A673 (cell line): ENCODE results near the gene PDPN. TPM values are rescaled to one million over a fixed set of nuclear protein-coding genes. Genes with fewer than 3 reads are reported as not detected.
A peak's percentile ranks its signal among the peaks of the same experiment; 100 is the strongest.

Source experiments
- BruUV-seq: library from RNA; stranded (reverse); fragments of 400-500 nt; replicated peaks from 2 replicates; lab custom pipeline; 2021; lab: Mats Ljungman, UMichigan
- CTCF ChIA-PET: fragments of 300-600 bp; sonication (Branson Sonifier 250); formaldehyde crosslinking; loops from one replicate; lab custom pipeline; 2022; ENCODE audit warnings: antibody characterized with exemption; lab: Charles Lee
- POLR2A ChIA-PET: fragments of 300-600 bp; sonication (Branson Sonifier 250); formaldehyde crosslinking; loops from one replicate; lab custom pipeline; 2022; ENCODE audit warnings: antibody characterized with exemption; ENCODE audit not compliant: low non-redundant PET; lab: Charles Lee
- DNase-seq: peaks from one replicate; pipeline ENCODE4 v3.0.0-alpha.2; 2015; ENCODE audit warnings: low spot score
- H3K27ac ChIP-seq: fragments of 200-600 bp; sonication (generic); 2 replicates; pipeline ENCODE4 v1.5.1; 2016; ENCODE audit warnings: mixed run types, low read depth, mild to moderate bottlenecking, mixed read lengths, antibody characterized with exemption, low read length; ENCODE audit not compliant: poor library complexity, severe bottlenecking
- H3K27me3 ChIP-seq: fragments of 200-600 bp; sonication (generic); replicated peaks from 2 replicates; pipeline ENCODE4 v1.6.1; 2017; ENCODE audit warnings: mixed run types, low read depth, mild to moderate bottlenecking, mixed read lengths, antibody characterized with exemption, low read length; ENCODE audit not compliant: insufficient read depth, poor library complexity
- H3K36me3 ChIP-seq: fragments of 200-600 bp; sonication (generic); 2 replicates; pipeline ENCODE4 v1.6.1; 2016; ENCODE audit warnings: mixed run types, mild to moderate bottlenecking, mixed read lengths, antibody characterized with exemption, low read length; ENCODE audit not compliant: insufficient read depth, poor library complexity, severe bottlenecking
- H3K4me1 ChIP-seq: fragments of 200-600 bp; sonication (generic); 2 replicates; pipeline ENCODE4 v1.6.1; 2017; ENCODE audit warnings: mixed run types, mild to moderate bottlenecking, mixed read lengths, antibody characterized with exemption, low read length; ENCODE audit not compliant: insufficient read depth, poor library complexity, severe bottlenecking
- H3K4me3 ChIP-seq: fragments of 200-600 bp; sonication (generic); 2 replicates; pipeline ENCODE4 v1.5.1; 2016; ENCODE audit warnings: low read depth, mixed run types, mild to moderate bottlenecking, mixed read lengths, low read length; ENCODE audit not compliant: poor library complexity, severe bottlenecking
- H3K9me3 ChIP-seq: fragments of 200-600 bp; sonication (generic); 2 replicates; pipeline ENCODE4 v1.6.1; 2016; ENCODE audit warnings: mixed run types, low read depth, mild to moderate bottlenecking, mixed read lengths, antibody characterized with exemption, low read length; ENCODE audit not compliant: poor library complexity, severe bottlenecking
- CTCF ChIP-seq: fragments of 300-800, 200-600 bp; sonication (generic); conservative IDR thresholded peaks from 2 replicates; pipeline ENCODE4 v1.5.1; 2017; ENCODE audit warnings: low read depth, mild to moderate bottlenecking, antibody characterized with exemption, low read length, moderate library complexity, mixed read lengths
- EZH2 ChIP-seq: fragments of 200-600 bp; sonication (generic); IDR thresholded peaks from 2 replicates; pipeline ENCODE4 v1.6.1; 2017; ENCODE audit warnings: borderline replicate concordance, low read depth, mild to moderate bottlenecking, mixed read lengths, antibody characterized with exemption, low read length; ENCODE audit not compliant: poor library complexity, severe bottlenecking
- intact Hi-C: fragments of 100-400 bp; cut with micrococcal nuclease; formaldehyde crosslinking; loops from one replicate; pipeline ENCODE4 v1.10.0; 2022; ENCODE audit not compliant: unreplicated experiment
- total RNA-seq: library from RNA; stranded (reverse); gene quantifications from 2 replicates; pipeline ENCODE4 v1.2.3, GENCODE V29; 2021

The PDPN gene
- total RNA-seq, 1 experiment from 2014 or later: 30.2 TPM

DNA sequence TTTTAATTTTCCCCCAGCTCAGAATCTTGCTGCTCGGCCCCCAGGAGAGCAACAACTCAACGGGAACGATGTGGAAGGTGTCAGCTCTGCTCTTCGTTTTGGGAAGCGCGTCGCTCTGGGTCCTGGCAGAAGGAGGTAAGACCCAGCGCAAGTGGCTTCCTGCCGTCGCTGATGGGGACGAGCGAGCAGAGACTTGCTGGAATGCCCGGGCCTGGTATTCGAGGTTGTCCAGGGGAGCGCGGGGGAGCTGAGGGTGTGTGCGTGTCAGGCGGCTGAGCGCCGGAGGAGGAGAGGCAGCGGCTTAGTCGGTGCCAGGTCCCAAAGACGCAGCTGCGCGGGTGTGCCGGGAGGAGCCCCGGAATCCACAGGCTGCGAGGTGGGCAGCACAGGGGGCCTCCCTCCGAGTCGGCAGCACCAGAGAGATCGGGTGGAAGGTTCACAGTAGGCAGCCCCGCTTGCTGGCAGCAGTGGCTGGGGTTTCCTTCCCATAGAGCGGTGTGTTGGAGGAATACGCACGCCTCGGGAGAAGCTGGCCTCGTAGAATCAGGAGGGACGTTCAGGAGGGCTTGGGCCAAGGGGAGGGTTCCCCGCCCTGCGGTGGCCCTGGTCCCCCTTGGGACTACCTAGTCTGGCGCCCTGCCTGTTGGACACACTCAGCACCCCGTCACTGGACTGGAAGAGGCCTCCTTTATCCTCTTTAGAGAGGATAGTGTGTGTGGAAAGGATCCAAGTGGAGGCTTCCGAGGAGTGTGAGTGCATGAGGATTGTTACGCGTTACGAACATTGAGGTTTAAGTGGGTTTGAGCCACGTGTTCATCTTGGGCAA, 547 bp downstream of the PDPN start:
- peaks cover 24% of the 10 kb centered on the region for H3K4me1 ChIP-seq

GRCh38 chr1:13584876-13585611, 1.4 kb downstream of the PDPN start:
- POLR2A ChIA-PET: no interaction called here
- peak overlapping the region; percentile 54 for H3K4me3 ChIP-seq
- no peaks in the 10 kb centered on the region for H3K9me3 ChIP-seq
- H3K4me1 ChIP-seq: peaks cover 24% of the 10 kb centered on the region
- intact Hi-C loops: no loop called here
- CTCF ChIA-PET: no interaction called here
- peak overlapping the region; percentile 43 for H3K27ac ChIP-seq
- TF ChIP-seq CTCF (no peak), EZH2 (no peak)
- H3K36me3 ChIP-seq: no peaks in the 10 kb centered on the region
- peaks cover 5% of the 10 kb centered on the region for H3K27me3 ChIP-seq
- no peak for DNase-seq
- no TSS peak for BruUV-seq

More for the DNA sequence above, 547 bp downstream of the PDPN start:
- intact Hi-C loops: no loop called here
- TF ChIP-seq EZH2 (no peak), CTCF (no peak)
- ChIA-PET POLR2A (no interaction called here), CTCF (no interaction called here)
- no peaks in the 10 kb centered on the region for H3K36me3 ChIP-seq
- peaks cover 5% of the 10 kb centered on the region for H3K27me3 ChIP-seq
- peak; percentile 50 for DNase-seq
- H3K9me3 ChIP-seq: no peaks in the 10 kb centered on the region
- peak overlapping the region; percentile 53 for H3K27ac ChIP-seq
- BruUV-seq: no TSS peak
- peak overlapping the region; percentile 54 for H3K4me3 ChIP-seq

DNA sequence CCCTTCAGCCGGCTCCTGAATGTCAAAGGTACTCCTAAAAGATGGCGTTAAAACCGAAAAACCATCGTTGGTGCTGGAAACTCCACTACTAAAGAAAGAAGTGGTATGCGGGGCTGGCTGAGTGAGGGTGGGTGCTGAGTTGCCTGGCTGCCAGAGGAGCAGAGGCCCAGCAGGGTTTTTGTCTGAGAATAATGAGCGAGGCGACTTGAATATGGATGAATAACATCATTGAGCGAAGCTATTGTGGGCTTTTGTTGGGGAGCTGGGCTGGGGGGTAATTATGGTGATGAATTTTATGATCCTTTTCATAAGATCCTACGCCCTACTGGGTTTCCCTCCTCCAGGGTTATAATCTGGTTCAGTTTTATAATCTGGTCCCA, 2.0 kb downstream of the PDPN start:
- H3K4me1 ChIP-seq: peaks cover 24% of the 10 kb centered on the region
- H3K27me3 ChIP-seq: peaks cover 5% of the 10 kb centered on the region
- peak overlapping the region; percentile 51 for H3K27ac ChIP-seq
- no peaks in the 10 kb centered on the region for H3K9me3 ChIP-seq
- CTCF ChIA-PET: no interaction called here
- intact Hi-C loops: no loop called here
- POLR2A ChIA-PET: no interaction called here
- peak; percentile 83 for DNase-seq
- H3K4me3 ChIP-seq: no peak overlapping the region
- no peak for TF ChIP-seq EZH2
- TF ChIP-seq CTCF: no peak
- TSS peak; percentile 26 for BruUV-seq
- no peaks in the 10 kb centered on the region for H3K36me3 ChIP-seq
